HL-60 (cell line): ENCODE data around the gene SLC39A12.

Experiments used
- GABPA ChIP-seq: IDR thresholded peaks from 2 replicates; pipeline ENCODE4 v1.6.1; 2012; ENCODE audit warnings: low read depth
- REST ChIP-seq: IDR thresholded peaks from 2 replicates; pipeline ENCODE4 v1.6.1; 2012; ENCODE audit warnings: low read depth; ENCODE audit not compliant: insufficient replicate concordance
- TF ChIP-seq, protein P1 (sequence below): IDR thresholded peaks from one replicate; pipeline ENCODE4 v1.5.1; 2011; ENCODE audit warnings: low read length, control low read depth, inconsistent platforms; ENCODE audit not compliant: insufficient read depth

GRCh38 chr10:17904564-17904963 lies 47.2 kb upstream of the SLC39A12 start:
- no peak for TF ChIP-seq GABPA
- TF ChIP-seq, protein P1, sequence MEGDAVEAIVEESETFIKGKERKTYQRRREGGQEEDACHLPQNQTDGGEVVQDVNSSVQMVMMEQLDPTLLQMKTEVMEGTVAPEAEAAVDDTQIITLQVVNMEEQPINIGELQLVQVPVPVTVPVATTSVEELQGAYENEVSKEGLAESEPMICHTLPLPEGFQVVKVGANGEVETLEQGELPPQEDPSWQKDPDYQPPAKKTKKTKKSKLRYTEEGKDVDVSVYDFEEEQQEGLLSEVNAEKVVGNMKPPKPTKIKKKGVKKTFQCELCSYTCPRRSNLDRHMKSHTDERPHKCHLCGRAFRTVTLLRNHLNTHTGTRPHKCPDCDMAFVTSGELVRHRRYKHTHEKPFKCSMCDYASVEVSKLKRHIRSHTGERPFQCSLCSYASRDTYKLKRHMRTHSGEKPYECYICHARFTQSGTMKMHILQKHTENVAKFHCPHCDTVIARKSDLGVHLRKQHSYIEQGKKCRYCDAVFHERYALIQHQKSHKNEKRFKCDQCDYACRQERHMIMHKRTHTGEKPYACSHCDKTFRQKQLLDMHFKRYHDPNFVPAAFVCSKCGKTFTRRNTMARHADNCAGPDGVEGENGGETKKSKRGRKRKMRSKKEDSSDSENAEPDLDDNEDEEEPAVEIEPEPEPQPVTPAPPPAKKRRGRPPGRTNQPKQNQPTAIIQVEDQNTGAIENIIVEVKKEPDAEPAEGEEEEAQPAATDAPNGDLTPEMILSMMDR: no peak
- TF ChIP-seq REST: no peak
